ENCODE measurements around the gene RTL9. TPM values are rescaled to one million over a fixed set of nuclear protein-coding genes. Genes with fewer than 3 reads are reported as not detected.

RTL9 gene
- total and polyA plus RNA-seq, 12 donors, result 0.04 to 1.3 (median 0.08) TPM; not detected in 1

DNA sequence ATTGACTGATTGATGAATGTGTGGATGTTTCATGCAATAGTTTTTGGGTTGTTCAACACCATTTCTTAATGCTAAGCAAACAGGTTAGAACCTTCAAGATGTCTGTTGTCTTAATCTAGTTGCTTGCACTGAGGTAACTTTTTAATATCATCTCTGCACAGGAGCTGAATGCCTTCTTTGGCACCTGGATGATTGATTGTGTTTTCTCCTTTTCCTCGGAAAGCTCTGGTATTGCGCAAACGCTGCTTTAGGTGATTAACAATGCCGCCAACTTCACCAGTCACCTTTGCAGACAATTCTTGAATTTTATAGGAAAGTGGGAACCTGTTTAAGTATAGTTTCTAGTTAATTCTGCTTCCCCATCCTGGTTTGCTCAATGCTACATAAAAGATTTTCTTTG is 48.2 kb downstream of the RTL9 start:
- intact Hi-C loops (cut with DNase I), result loop anchor here in 1 of 2 donors (5.0 kb wide), 1 partner anchor 250 kb away; no protein-coding TSS in a partner anchor
- no peaks in the 10 kb centered on the region for H3K36me3 ChIP-seq (replicated peaks in 1 of 2)
- H3K9me3 ChIP-seq (replicated peaks in 1 of 3), result no peaks in the 10 kb centered on the region
- H3K27me3 ChIP-seq, result peaks cover 3% of the 10 kb centered on the region
- 55 to 69% (median 68%) methylated on average over 4 of the region's 4 CpGs for WGBS, 4 donors
- DNase-seq, result no peak
- no peak overlapping the region for H3K4me3 ChIP-seq
- H3K27ac ChIP-seq, result no peak overlapping the region
- TF ChIP-seq POLR2A (IDR thresholded peaks at IDR 0.05), result no peak
- TF ChIP-seq, protein P1, sequence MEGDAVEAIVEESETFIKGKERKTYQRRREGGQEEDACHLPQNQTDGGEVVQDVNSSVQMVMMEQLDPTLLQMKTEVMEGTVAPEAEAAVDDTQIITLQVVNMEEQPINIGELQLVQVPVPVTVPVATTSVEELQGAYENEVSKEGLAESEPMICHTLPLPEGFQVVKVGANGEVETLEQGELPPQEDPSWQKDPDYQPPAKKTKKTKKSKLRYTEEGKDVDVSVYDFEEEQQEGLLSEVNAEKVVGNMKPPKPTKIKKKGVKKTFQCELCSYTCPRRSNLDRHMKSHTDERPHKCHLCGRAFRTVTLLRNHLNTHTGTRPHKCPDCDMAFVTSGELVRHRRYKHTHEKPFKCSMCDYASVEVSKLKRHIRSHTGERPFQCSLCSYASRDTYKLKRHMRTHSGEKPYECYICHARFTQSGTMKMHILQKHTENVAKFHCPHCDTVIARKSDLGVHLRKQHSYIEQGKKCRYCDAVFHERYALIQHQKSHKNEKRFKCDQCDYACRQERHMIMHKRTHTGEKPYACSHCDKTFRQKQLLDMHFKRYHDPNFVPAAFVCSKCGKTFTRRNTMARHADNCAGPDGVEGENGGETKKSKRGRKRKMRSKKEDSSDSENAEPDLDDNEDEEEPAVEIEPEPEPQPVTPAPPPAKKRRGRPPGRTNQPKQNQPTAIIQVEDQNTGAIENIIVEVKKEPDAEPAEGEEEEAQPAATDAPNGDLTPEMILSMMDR (IDR thresholded peaks at IDR 0.05), result no peak
- H3K4me1 ChIP-seq (replicated peaks in 1 of 2), result no peaks in the 10 kb centered on the region

DNA sequence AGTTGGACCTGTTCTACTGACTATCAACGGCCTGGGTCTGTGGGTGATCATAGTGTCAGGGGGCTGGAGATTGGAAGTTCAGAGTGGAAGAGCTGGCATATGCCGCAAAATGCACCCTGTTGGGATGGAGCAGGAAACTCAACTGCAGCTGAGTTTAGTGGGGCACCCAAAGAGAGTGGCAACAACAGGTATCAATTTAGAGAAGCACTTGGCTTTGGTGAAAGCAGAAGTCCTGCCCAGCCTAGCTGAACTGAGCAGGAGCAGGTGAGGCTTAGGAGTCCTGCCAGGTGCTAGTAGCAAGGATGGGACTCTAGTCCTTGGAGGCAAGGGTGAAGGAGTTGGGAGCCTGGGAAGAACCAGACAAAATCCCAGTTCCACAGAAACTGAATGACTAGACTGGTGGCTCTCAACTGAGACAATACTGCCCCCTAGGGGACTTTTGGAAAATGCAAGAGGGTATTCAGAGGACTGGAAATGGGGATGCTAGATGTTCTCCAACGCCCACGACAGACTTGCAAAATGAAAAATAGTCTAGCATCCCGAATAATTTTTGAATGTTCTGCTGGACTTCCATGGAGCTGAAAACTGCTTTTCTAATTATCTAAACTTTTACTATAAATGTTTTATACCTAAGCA is 49.4 kb downstream of the RTL9 start:
- H3K4me3 ChIP-seq, result no peak overlapping the region
- peak; percentile 27 to 75 (median 66) for DNase-seq
- TF ChIP-seq, protein P1 (IDR thresholded peaks at IDR 0.05), result peak; percentile 69 to 83 (median 73)
- no peak for TF ChIP-seq POLR2A (IDR thresholded peaks at IDR 0.05)
- H3K9me3 ChIP-seq (replicated peaks in 1 of 3), result no peaks in the 10 kb centered on the region
- WGBS, 4 donors, result 35 to 40% (median 36%) methylated on average over 5 of the region's 5 CpGs
- intact Hi-C loops (cut with DNase I), result loop anchor here (2.0 to 5.0 kb wide), 2 partner anchors 247 to 251 kb away; no protein-coding TSS in a partner anchor
- H3K27ac ChIP-seq, result no peak overlapping the region
- no peaks in the 10 kb centered on the region for H3K36me3 ChIP-seq (replicated peaks in 1 of 2)
- H3K4me1 ChIP-seq (replicated peaks in 1 of 2), result no peaks in the 10 kb centered on the region
- H3K27me3 ChIP-seq, result peaks cover 3% of the 10 kb centered on the region

Small RNAs within 50 kb of the gene (small RNA-seq; reads per million reads assigned to genes)
- gene GNG5P2, result 0 reads per million in 2 donors

Other genes starting within 250 kb of the RTL9 start
- 10 to 100 TPM in 1 of 9 donors, 1 to 10 TPM in 8; 3.4 to 20.1 (median 8.1) TPM for gene AMMECR1, start 40.8 kb upstream of the RTL9 start, total RNA-seq
- 10 to 100 TPM in 1 of 3 donors, 1 to 10 TPM in 2; 2.6 to 11.9 (median 3.4) TPM for gene AMMECR1, start 40.8 kb upstream of the RTL9 start, polyA plus RNA-seq

Measured in adrenal gland (tissue), 12 donors.